GM19099 (cell line): ENCODE results near the gene SMYD4.

ENCODE experiments used
- POLR2A ChIP-seq: IDR thresholded peaks from 3 replicates; pipeline ENCODE4 v1.6.1; 2011; ENCODE audit warnings: low read depth; ENCODE audit not compliant: insufficient read length; ENCODE audit errors: extremely low read depth

SMYD4 gene

DNA sequence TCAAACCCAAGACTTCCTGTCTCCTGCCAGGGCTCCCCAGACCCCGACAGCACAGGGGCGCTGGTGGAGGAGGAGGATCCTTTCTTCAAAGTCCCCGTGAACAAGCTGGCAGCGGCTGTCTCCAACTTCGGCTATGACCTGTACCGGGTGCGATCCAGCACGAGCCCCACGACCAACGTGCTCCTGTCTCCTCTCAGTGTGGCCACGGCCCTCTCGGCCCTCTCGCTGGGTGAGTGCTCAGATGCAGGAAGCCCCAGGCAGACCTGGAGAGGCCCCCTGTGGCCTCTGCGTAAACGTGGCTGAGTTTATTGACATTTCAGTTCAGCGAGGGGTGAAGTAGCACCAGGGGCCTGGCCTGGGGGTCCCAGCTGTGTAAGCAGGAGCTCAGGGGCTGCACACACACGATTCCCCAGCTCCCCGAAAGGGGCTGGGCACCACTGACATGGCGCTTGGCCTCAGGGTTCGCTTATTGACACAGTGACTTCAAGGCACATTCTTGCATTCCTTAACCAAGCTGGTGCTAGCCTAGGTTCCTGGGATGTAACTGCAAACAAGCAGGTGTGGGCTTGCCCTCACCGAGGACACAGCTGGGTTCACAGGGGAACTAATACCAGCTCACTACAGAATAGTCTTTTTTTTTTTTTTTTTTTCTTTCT is 59.8 kb downstream of the SMYD4 start:
- no peak for TF ChIP-seq POLR2A

GRCh38 chr17:1767358-1767757 is 62.3 kb downstream of the SMYD4 start:
- TF ChIP-seq POLR2A: no peak

DNA sequence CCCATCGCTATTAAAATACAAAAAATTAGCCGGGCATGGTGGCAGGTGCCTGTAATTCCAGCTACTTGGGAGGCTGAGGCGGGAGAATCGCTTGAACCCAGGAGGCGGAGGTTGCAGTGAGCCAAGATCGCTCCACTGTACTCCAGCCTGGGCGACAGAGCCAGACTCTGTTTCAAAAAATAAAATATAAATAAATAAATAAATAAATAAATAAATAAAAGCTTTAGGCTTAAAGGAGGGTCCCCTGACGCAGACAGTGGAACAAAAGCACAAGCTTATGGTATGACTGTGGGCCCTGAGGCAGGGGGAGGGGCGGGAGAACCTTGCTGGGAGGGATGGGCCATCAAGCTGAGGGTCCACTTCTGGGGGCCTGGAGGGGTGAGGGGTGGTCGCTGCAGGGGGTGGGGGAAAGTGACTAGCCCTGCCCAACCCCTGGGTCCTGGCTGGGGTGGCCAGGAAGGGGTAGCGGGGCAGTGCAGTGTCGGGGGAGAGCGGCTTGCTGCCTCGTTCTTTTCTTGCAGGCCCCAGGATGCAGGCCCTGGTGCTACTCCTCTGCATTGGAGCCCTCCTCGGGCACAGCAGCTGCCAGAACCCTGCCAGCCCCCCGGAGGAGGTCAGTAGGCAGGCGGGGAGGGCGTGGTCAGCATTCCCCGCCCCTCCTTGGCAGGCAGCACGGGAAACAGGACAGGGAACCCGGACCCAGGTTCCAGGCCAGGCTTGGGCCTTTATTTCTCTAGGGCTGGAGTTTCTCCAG is 63.1 kb downstream of the SMYD4 start:
- TF ChIP-seq POLR2A: no peak

DNA sequence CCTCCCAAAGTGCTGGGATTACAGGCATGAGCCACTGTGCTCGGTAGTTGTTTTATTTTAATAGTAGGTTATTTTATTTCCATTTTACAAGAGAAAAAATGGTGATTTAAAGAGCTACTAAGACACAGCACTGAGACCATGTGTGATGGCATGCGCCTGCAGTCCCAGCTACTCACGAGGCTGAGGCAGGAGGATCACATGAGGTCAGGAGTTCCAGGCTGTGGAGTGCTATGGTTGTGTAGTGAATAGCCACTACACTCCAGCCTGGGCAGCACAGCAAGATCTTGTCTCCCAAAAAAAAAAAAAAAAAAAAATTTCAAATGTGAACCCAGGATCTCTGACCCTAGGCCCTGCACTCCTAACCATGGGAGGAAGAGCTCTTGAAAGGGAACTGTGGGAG is 64.1 kb downstream of the SMYD4 start:
- TF ChIP-seq POLR2A: no peak

DNA sequence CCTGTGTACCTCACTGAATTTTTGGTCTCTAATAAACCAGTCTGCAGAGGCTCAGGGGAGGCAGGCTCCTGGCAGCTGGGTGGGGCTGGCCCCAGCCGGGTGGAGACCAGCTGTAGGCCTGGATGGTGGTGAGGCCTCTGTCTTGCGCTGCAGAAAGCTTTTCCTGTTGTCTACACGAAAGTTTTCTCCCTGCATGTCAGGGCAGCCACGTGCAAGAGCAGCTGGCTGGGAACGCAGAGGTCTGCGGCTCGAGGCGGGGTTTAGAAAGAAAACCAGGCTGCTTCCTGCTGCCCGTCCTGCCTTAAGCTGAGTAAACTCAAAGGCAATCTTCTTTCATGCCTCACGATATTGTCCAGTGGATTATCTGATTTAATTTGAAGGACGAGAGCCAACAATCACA is 65.4 kb downstream of the SMYD4 start:
- TF ChIP-seq POLR2A: no peak

DNA sequence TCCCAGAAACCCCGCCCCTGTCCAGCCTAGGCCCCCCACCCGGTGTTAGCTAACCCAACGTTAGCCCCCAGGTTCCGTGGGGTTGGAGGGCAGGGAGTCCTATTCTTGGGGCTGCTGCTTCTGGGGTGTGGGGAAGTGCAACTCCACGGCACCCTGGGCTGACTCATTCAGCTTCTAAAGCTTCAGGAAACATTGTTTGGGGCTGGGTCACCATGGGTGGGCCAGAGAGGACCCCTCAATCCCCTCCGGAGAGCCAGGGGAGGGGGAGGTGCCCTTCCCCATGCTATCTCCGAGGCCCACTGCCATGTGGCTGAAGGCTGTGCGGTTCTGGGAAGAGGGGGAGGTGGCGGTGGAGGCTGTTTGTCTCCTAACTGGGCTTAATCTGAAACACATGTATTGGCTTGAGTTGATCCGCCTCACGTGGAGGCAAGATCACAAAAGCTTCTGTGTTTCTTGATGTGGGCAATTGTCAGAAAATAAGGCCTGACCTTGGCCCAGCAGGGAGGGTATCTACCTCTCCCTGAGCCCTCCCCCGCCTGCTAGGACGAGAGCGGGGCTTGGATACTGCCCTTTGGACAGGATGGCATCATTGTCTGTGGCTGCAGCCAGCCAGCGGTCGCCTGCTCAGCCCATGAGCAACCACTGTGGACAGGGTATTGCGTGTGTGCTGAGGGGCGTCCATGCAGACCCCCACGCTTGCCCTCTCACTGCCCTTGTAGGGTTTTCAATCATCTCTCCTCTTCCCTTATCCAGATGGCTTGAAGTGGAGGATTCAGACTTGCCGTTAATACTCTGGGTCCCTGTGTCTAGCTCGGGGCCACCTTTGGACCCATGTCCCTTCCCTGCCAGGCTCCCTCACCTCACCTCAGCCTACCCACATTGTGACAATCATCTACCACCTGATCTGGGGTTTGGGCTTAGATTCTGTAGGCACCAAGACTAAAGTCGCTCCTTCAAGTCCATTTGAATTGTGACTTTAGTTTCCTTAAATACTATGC is 66.5 kb downstream of the SMYD4 start:
- TF ChIP-seq POLR2A: no peak

DNA sequence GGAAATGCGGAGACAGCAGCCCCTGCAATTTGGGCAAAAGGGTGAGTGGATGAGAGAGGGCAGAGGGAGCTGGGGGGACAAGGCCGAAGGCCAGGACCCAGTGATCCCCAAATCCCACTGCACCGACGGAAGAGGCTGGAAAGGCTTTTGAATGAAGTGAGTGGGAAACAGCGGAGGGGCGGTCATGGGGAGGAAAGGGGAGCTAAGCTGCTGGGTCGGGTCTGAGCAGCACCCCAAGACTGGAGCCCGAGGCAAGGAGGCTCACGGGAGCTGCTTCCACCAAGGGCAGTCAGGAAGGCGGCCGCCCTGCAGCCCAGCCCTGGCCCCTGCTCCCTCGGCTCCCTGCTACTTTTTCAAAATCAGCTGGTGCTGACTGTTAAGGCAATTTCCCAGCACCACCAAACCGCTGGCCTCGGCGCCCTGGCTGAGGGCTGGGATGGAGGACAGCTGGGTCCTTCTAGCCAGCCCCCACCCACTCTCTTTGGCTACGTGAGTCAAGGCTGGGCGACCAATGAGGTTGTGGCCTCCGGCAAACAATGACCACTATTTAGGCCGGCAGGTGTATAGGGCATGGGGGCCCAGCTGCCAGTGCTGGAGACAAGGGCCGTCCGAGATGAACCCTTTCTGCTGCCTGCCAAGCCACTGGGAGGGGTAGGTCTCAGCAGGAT is 67.3 kb downstream of the SMYD4 start:
- TF ChIP-seq POLR2A: no peak

- no peak for TF ChIP-seq POLR2A
These were observed 70.2 kb downstream of the SMYD4 start for GRCh38 chr17:1759529-1759928.

DNA sequence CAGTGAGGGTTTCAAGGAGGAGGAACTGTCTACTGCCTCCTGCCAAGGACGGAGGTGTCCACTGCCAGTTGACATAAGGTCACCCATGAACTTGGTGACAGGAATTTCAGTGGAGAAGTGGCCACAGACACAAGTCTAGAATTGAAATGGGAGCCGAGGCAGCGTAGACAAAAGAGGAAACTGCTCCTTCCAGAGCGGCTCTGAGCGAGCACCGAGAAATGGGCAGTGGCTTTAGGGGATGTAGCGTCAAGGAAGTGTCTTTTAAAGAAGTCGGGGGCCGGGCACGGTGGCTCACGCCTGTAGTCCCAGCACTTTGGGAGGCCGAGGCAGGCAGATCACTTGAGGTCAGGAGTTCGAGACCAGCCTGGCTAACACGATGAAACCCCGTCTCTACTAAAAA is 70.9 kb downstream of the SMYD4 start:
- TF ChIP-seq POLR2A: no peak

- TF ChIP-seq POLR2A: no peak
These were observed 73.9 kb downstream of the SMYD4 start for GRCh38 chr17:1755827-1756262.

- no peak for TF ChIP-seq POLR2A
These were observed 74.4 kb downstream of the SMYD4 start for GRCh38 chr17:1755252-1755826.

DNA sequence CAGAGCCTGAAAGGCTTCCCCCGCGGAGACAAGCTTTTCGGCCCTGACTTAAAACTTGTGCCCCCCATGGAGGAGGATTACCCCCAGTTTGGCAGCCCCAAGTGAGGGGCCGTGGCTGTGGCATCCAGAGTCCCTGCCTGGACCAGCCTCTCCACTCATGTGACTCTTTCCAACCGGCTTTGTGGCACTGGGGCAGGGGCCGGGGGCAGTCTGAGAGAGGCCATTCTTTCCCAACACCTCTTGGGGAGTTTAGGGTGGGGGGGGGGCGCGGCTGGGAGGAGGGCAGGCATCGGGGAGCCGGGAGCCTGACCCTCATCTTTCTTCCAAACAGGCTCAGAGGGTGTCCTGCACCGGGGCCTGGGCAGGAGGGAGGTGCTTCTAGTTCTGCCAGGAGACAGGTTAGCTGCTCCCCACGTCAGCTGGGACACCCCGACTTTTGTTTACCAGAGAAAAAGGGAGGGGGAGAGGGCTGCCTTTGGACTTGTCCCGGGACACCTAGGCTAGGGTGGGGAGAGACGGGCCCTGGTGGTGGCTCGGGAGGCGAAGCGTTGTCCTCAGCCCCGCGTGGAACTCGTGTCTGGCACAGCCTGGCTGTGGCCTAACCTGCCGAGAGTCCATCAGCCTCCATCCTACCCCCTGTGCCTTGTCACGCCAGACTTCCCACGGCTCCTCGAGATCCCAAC is 75.1 kb downstream of the SMYD4 start:
- TF ChIP-seq POLR2A: no peak

DNA sequence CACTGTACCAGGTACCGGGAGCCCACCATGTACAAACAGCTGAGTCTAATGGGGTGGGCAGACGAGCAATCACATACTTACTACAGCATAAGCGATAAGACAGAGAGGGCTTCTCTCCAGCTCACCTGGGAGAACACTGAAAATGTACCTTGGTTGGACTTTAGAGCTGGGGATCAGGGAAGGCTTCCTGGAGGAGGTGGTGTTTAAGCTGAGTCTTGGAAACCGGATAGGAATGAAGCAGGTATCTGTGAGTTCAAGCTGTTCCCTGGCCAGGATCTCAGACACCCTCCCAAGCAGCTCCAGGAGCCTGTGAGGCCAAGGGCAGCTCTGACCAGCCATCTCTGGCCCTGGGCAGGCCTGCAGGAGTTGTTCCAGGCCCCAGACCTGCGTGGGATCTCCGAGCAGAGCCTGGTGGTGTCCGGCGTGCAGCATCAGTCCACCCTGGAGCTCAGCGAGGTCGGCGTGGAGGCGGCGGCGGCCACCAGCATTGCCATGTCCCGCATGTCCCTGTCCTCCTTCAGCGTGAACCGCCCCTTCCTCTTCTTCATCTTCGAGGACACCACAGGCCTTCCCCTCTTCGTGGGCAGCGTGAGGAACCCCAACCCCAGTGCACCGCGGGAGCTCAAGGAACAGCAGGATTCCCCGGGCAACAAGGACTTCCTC is 75.8 kb downstream of the SMYD4 start:
- no peak for TF ChIP-seq POLR2A
